Measurements from ENCODE around the gene FBL.

GRCh38 chr19:39839678-39840327 lies 6.4 kb downstream of the FBL start:
- TF ChIP-seq POLR2AphosphoS5 (IDR thresholded peaks at IDR 0.05; ENCODE audit: borderline replicate concordance, low read depth, low read length) (no peak), EZH2 (IDR thresholded peaks at IDR 0.05) (no peak)
